Endothelial cell (in vitro differentiated cells): ENCODE measurements around the gene COL16A1. TPM values are rescaled to one million over a fixed set of nuclear protein-coding genes. Genes with fewer than 3 reads are reported as not detected.

ENCODE experiments used
- DNase-seq: peaks from one replicate; pipeline ENCODE4 v3.0.0; 2021; ENCODE audit warnings: low spot score
- H3K27ac Mint-ChIP-seq: one replicate; pipeline ENCODE4 v1.8.0; 2021; ENCODE audit warnings: mixed read lengths, inconsistent platforms; ENCODE audit not compliant: unreplicated experiment
- H3K27me3 Mint-ChIP-seq: one replicate; pipeline ENCODE4 v1.8.0; 2021; ENCODE audit warnings: mild to moderate bottlenecking, moderate library complexity, mixed read lengths, inconsistent platforms; ENCODE audit not compliant: unreplicated experiment
- H3K36me3 Mint-ChIP-seq: one replicate; pipeline ENCODE4 v1.8.0; 2021; ENCODE audit warnings: mild to moderate bottlenecking, low read depth, mixed read lengths, inconsistent platforms; ENCODE audit not compliant: unreplicated experiment
- H3K4me1 Mint-ChIP-seq: one replicate; pipeline ENCODE4 v1.8.0; 2021; ENCODE audit warnings: mild to moderate bottlenecking, mixed read lengths, inconsistent platforms; ENCODE audit not compliant: unreplicated experiment
- H3K4me3 Mint-ChIP-seq: one replicate; pipeline ENCODE4 v1.8.0; 2021; ENCODE audit warnings: mild to moderate bottlenecking, mixed read lengths, inconsistent platforms; ENCODE audit not compliant: unreplicated experiment
- H3K9me3 Mint-ChIP-seq: one replicate; pipeline ENCODE4 v1.8.0; 2021; ENCODE audit warnings: mixed read lengths, inconsistent platforms; ENCODE audit not compliant: unreplicated experiment
- total RNA-seq: library from RNA; stranded (reverse); fragmentation: NEBNext Ultra II Directional; extraction: Animal tissue kit (Norgen Biotek cat#: 25700); gene quantifications from one replicate; pipeline ENCODE4 v1.2.1, GENCODE V29; 2021; ENCODE audit not compliant: unreplicated experiment
- TF ChIP-seq, protein P1 (sequence below): fragments of 200-600 bp; sonication (generic); IDR thresholded peaks from one replicate; pipeline ENCODE4 v1.5.0; 2021; ENCODE audit warnings: antibody characterized with exemption; ENCODE audit not compliant: unreplicated experiment

Gene COL16A1
- total RNA-seq, 1 donor from 2014 or later = 5.3 TPM

DNA sequence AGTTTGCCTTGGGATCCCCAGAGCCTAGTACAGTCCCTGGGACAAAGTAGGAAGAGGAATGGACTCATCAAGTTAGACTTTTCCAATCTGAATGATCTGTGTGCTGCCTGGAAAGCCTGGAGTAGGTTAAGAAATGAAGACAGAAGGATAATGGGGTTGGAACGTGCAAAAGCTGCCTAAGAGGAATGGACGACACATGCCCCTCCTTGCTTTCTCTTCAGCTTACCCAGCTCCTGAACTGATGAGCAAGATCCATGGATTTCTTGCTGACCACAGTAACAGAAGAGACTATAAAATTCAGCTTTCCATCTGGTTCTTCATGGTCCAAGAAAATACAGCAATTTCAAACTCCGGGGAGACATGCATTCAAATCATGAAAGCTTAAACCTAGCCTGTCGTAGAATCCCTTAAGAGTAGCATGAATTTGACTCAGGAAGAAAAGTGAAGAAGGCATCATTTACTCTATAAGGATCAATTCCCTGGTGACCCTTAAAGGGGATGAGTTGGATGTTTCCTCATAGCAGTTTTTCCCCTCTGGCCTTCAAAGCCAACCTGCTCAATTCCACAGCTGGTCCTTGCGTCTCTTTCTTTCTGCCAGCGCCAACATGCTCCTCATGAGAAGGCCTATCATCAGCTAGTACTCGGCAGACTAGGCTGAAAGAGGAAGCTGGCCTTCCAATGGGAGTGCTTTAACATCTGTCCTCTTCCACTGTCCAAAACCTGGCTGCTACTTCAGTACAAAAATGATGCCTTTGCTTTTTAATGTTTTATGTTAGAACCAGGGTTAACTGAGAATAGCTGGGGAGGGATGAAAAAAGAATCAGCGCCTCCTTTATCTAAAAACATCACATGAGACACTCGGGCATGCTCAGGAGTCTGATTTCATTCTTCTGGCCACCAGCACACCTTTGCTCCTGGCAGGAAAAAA lies 53.4 kb downstream of the COL16A1 start:
- Mint-ChIP-seq H3K9me3 (no peaks in the 10 kb centered on the region), H3K36me3 (peaks cover 3% of the 10 kb centered on the region), H3K4me1 (peaks cover 13% of the 10 kb centered on the region), H3K4me3 (no peak overlapping the region), H3K27me3 (peaks cover 11% of the 10 kb centered on the region), H3K27ac (no peak overlapping the region)
- DNase-seq = no peak
- TF ChIP-seq, protein P1, sequence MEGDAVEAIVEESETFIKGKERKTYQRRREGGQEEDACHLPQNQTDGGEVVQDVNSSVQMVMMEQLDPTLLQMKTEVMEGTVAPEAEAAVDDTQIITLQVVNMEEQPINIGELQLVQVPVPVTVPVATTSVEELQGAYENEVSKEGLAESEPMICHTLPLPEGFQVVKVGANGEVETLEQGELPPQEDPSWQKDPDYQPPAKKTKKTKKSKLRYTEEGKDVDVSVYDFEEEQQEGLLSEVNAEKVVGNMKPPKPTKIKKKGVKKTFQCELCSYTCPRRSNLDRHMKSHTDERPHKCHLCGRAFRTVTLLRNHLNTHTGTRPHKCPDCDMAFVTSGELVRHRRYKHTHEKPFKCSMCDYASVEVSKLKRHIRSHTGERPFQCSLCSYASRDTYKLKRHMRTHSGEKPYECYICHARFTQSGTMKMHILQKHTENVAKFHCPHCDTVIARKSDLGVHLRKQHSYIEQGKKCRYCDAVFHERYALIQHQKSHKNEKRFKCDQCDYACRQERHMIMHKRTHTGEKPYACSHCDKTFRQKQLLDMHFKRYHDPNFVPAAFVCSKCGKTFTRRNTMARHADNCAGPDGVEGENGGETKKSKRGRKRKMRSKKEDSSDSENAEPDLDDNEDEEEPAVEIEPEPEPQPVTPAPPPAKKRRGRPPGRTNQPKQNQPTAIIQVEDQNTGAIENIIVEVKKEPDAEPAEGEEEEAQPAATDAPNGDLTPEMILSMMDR = no peak

DNA sequence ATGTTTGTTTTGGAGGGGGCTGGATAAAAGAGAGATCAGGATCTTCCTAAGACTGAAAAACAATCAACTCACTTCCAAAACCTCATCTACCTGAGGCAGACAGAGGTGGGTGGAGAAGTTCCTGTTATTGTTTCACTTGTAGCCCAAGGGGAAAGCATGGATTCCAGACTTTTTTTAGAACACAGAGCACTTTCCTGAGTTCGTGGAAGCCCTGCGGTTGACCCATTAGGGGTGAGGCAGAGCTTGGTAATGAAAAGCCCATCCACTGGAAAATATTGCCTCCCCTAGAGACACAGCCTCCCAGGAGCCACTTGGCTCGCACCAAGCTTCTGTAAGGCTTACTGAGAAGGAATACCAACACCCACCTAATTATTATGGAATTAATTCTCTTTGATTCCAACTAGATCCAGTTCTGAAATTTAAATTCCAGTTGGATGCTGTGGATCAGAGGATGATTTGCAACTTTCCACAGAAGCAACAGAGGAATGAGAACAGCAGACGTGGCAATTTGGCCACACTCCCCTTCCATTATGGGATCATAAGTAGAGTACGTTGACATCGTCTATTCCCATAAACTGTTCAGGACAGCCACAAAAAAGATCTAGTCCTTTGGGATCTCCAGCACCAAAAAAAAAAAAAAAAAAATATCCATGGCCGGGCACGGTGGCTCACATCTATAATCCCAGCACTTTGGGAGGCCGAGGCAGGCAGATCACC lies 55.0 kb downstream of the COL16A1 start:
- TF ChIP-seq, protein P1 = no peak
- Mint-ChIP-seq H3K4me3 (no peak overlapping the region), H3K27ac (peak overlapping the region; percentile 66), H3K27me3 (peaks cover 17% of the 10 kb centered on the region), H3K4me1 (peaks cover 15% of the 10 kb centered on the region), H3K9me3 (no peaks in the 10 kb centered on the region), H3K36me3 (peaks cover 3% of the 10 kb centered on the region)
- no peak for DNase-seq

DNA sequence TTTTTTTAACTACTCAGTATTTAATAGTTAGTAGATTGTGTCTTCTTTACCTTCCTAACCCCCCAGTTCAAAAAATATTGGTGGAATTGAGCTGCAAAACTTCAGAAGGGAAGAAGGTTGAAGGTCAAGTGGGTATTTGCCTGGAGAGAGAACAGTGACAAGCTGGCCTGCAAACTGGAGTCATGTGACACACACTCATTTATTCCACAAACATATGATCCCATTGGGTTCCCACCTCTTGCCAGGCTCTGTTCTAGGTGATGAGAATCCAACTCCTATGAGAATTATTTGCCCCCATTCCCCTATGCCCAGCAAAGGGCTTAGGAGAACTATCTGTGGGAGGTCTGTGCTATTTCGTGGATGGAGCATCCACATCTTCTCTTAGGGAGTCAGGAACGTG lies 55.6 kb downstream of the COL16A1 start:
- no peak for DNase-seq
- Mint-ChIP-seq H3K4me1 (peaks cover 20% of the 10 kb centered on the region), H3K27ac (peak overlapping the region; percentile 66), H3K9me3 (no peaks in the 10 kb centered on the region), H3K4me3 (no peak overlapping the region), H3K27me3 (peaks cover 15% of the 10 kb centered on the region), H3K36me3 (peaks cover 3% of the 10 kb centered on the region)
- TF ChIP-seq, protein P1 = no peak

DNA sequence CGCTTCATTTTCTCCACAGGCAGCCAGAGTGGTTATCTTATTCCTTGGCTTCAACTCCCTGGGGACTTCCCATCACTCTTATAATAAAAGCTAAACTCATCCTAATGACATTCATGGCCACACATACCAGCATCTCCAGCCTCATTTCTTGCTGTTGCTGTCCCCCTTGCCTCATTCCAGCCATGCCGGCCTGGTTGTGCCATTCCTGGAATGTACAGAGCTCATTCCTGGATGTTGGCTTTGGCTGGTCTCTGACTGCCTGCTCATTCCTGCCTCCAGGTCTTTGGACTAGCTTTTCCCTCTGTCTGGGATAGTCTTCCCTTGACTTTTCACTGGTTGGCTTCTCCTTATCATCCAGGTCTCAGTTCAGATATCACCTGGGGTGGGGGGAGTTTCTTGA lies 56.7 kb downstream of the COL16A1 start:
- peak overlapping the region; percentile 48 for H3K4me3 Mint-ChIP-seq
- peaks cover 3% of the 10 kb centered on the region for H3K36me3 Mint-ChIP-seq
- peaks cover 25% of the 10 kb centered on the region for H3K4me1 Mint-ChIP-seq
- H3K27me3 Mint-ChIP-seq = peaks cover 14% of the 10 kb centered on the region
- TF ChIP-seq, protein P1 = no peak
- no peak for DNase-seq
- no peaks in the 10 kb centered on the region for H3K9me3 Mint-ChIP-seq
- H3K27ac Mint-ChIP-seq = peak overlapping the region; percentile 33
